ACC112 (cell line): ENCODE results near the gene INPP4B.

Experiments
- H2AFZ ChIP-seq: fragments of 200-600 bp; sonication (generic); one replicate; pipeline ENCODE4 v1.6.0; 2017; ENCODE audit warnings: antibody characterized with exemption, low read length; ENCODE audit not compliant: unreplicated experiment
- H3K27ac ChIP-seq: fragments of 200-600 bp; sonication (generic); 2 replicates; pipeline ENCODE4 v1.5.1; 2014; ENCODE audit warnings: low read depth, mild to moderate bottlenecking, antibody characterized with exemption, low read length, moderate library complexity
- H3K27me3 ChIP-seq: fragments of 200-600 bp; sonication (generic); 2 replicates; pipeline ENCODE4 v1.6.1; 2014; ENCODE audit warnings: mild to moderate bottlenecking, antibody characterized with exemption, low read length, moderate library complexity, mixed read lengths; ENCODE audit not compliant: insufficient read depth
- H3K36me3 ChIP-seq: fragments of 200-600 bp; sonication (generic); 2 replicates; pipeline ENCODE4 v1.6.1; 2016; ENCODE audit warnings: mild to moderate bottlenecking, antibody characterized with exemption, low read length, moderate library complexity, mixed read lengths; ENCODE audit not compliant: insufficient read depth
- H3K4me1 ChIP-seq: fragments of 200-600 bp; sonication (generic); one replicate; pipeline ENCODE4 v1.6.1; 2016; ENCODE audit warnings: low read length, mixed read lengths; ENCODE audit not compliant: insufficient read depth, unreplicated experiment, control insufficient read depth
- H3K4me3 ChIP-seq: fragments of 200-600 bp; sonication (generic); 2 replicates; pipeline ENCODE4 v1.5.1; 2014; ENCODE audit warnings: mild to moderate bottlenecking, low read depth, low read length
- H3K79me2 ChIP-seq: fragments of 200-600 bp; sonication (generic); one replicate; pipeline ENCODE4 v1.6.0; 2016; ENCODE audit warnings: low read length; ENCODE audit not compliant: control insufficient read depth, unreplicated experiment, insufficient read depth

Gene INPP4B

GRCh38 chr4:142218726-142219125 lies 627.4 kb downstream of the INPP4B start:
- H3K36me3 ChIP-seq, result no peaks in the 10 kb centered on the region
- H3K4me1 ChIP-seq, result peaks cover 7% of the 10 kb centered on the region
- no peak overlapping the region for H2AFZ ChIP-seq
- no peaks in the 10 kb centered on the region for H3K27me3 ChIP-seq
- no peak overlapping the region for H3K27ac ChIP-seq
- no peaks in the 10 kb centered on the region for H3K79me2 ChIP-seq
- H3K4me3 ChIP-seq, result no peak overlapping the region

GRCh38 chr4:142211444-142211843 lies 634.7 kb downstream of the INPP4B start:
- no peaks in the 10 kb centered on the region for H3K4me1 ChIP-seq
- no peak overlapping the region for H3K27ac ChIP-seq
- no peak overlapping the region for H3K4me3 ChIP-seq
- H3K79me2 ChIP-seq, result no peaks in the 10 kb centered on the region
- H3K36me3 ChIP-seq, result no peaks in the 10 kb centered on the region; the same call in 1 of the 2 replicates
- H3K27me3 ChIP-seq, result no peaks in the 10 kb centered on the region
- H2AFZ ChIP-seq, result no peak overlapping the region

GRCh38 chr4:142203505-142203904 lies 642.6 kb downstream of the INPP4B start:
- H2AFZ ChIP-seq, result no peak overlapping the region
- no peak overlapping the region for H3K4me3 ChIP-seq
- no peaks in the 10 kb centered on the region for H3K27me3 ChIP-seq

GRCh38 chr4:142202404-142203332 lies 643.4 kb downstream of the INPP4B start:
- H3K36me3 ChIP-seq, result no peaks in the 10 kb centered on the region; the same call in 1 of the 2 replicates
- no peak overlapping the region for H3K27ac ChIP-seq
- no peaks in the 10 kb centered on the region for H3K79me2 ChIP-seq
- no peaks in the 10 kb centered on the region for H3K27me3 ChIP-seq
- H3K4me1 ChIP-seq, result peaks cover 9% of the 10 kb centered on the region
- no peak overlapping the region for H2AFZ ChIP-seq
- no peak overlapping the region for H3K4me3 ChIP-seq

More at GRCh38 chr4:142203505-142203904, 642.6 kb downstream of the INPP4B start:
- Histone ChIP-seq H3K27ac (no peak overlapping the region), H3K36me3 (no peaks in the 10 kb centered on the region; the same call in 1 of the 2 replicates), H3K4me1 (peaks cover 9% of the 10 kb centered on the region), H3K79me2 (no peaks in the 10 kb centered on the region)

GRCh38 chr4:142201041-142201440 lies 645.1 kb downstream of the INPP4B start:
- no peak overlapping the region for H3K4me3 ChIP-seq
- H3K36me3 ChIP-seq, result no peaks in the 10 kb centered on the region
- H3K27me3 ChIP-seq, result no peaks in the 10 kb centered on the region
- no peaks in the 10 kb centered on the region for H3K79me2 ChIP-seq
- H2AFZ ChIP-seq, result no peak overlapping the region
- H3K4me1 ChIP-seq, result peaks cover 9% of the 10 kb centered on the region
- H3K27ac ChIP-seq, result no peak overlapping the region

GRCh38 chr4:142194905-142195304 lies 651.2 kb downstream of the INPP4B start:
- no peaks in the 10 kb centered on the region for H3K36me3 ChIP-seq
- H3K27ac ChIP-seq, result no peak overlapping the region
- no peaks in the 10 kb centered on the region for H3K79me2 ChIP-seq
- peaks cover 6% of the 10 kb centered on the region for H3K4me1 ChIP-seq
- no peak overlapping the region for H3K4me3 ChIP-seq
- no peak overlapping the region for H2AFZ ChIP-seq
- no peaks in the 10 kb centered on the region for H3K27me3 ChIP-seq

- Histone ChIP-seq H3K4me3 (no peak overlapping the region), H3K79me2 (no peaks in the 10 kb centered on the region), H3K4me1 (peaks cover 6% of the 10 kb centered on the region), H3K27me3 (no peaks in the 10 kb centered on the region), H3K36me3 (no peaks in the 10 kb centered on the region), H2AFZ (no peak overlapping the region), H3K27ac (no peak overlapping the region)
Measured at GRCh38 chr4:142191901-142192300, 654.2 kb downstream of the INPP4B start.

- H3K4me3 ChIP-seq, result no peak overlapping the region
- no peaks in the 10 kb centered on the region for H3K27me3 ChIP-seq
- no peaks in the 10 kb centered on the region for H3K79me2 ChIP-seq
- H3K36me3 ChIP-seq, result no peaks in the 10 kb centered on the region
- no peak overlapping the region for H2AFZ ChIP-seq
- H3K4me1 ChIP-seq, result no peaks in the 10 kb centered on the region
- no peak overlapping the region for H3K27ac ChIP-seq
Measured at GRCh38 chr4:142181021-142181420, 665.1 kb downstream of the INPP4B start.

GRCh38 chr4:142169216-142169615 lies 676.9 kb downstream of the INPP4B start:
- no peak overlapping the region for H2AFZ ChIP-seq
- H3K36me3 ChIP-seq, result no peaks in the 10 kb centered on the region
- no peaks in the 10 kb centered on the region for H3K4me1 ChIP-seq
- H3K27ac ChIP-seq, result no peak overlapping the region
- no peak overlapping the region for H3K4me3 ChIP-seq
- H3K79me2 ChIP-seq, result no peaks in the 10 kb centered on the region
- H3K27me3 ChIP-seq, result no peaks in the 10 kb centered on the region

GRCh38 chr4:142168181-142168580 lies 677.9 kb downstream of the INPP4B start:
- no peaks in the 10 kb centered on the region for H3K27me3 ChIP-seq
- no peak overlapping the region for H3K27ac ChIP-seq
- no peaks in the 10 kb centered on the region for H3K36me3 ChIP-seq
- H3K79me2 ChIP-seq, result no peaks in the 10 kb centered on the region
- H3K4me3 ChIP-seq, result no peak overlapping the region
- no peak overlapping the region for H2AFZ ChIP-seq
- no peaks in the 10 kb centered on the region for H3K4me1 ChIP-seq
